Raji (cell line): ENCODE measurements around the gene TARS1.

ENCODE experiments used
- POLR2A ChIP-seq: IDR thresholded peaks from 2 replicates; pipeline ENCODE4 v1.6.1; 2011; ENCODE audit warnings: low read depth, low read length, control low read depth; ENCODE audit not compliant: insufficient read depth

The TARS1 gene

DNA sequence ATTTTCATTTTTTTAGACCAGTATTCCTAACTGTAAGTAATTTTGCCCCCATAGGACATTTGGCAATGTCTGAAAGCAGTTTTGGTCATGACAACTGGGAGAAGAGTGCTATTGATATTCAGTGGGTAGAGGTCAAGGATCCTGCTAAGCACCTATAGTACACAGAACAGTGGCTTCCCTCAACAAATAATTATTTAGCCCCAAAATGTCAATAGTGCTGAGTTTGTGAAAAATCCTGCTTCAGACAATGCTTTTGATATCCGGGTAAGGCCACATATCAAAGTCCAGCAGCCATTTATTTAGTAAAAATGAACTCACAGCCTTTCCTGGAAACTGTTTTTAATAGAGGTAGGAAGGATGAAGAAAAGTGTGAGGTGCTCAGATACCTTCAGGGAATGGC, 8.1 kb upstream of the TARS1 start:
- no peak for TF ChIP-seq POLR2A

DNA sequence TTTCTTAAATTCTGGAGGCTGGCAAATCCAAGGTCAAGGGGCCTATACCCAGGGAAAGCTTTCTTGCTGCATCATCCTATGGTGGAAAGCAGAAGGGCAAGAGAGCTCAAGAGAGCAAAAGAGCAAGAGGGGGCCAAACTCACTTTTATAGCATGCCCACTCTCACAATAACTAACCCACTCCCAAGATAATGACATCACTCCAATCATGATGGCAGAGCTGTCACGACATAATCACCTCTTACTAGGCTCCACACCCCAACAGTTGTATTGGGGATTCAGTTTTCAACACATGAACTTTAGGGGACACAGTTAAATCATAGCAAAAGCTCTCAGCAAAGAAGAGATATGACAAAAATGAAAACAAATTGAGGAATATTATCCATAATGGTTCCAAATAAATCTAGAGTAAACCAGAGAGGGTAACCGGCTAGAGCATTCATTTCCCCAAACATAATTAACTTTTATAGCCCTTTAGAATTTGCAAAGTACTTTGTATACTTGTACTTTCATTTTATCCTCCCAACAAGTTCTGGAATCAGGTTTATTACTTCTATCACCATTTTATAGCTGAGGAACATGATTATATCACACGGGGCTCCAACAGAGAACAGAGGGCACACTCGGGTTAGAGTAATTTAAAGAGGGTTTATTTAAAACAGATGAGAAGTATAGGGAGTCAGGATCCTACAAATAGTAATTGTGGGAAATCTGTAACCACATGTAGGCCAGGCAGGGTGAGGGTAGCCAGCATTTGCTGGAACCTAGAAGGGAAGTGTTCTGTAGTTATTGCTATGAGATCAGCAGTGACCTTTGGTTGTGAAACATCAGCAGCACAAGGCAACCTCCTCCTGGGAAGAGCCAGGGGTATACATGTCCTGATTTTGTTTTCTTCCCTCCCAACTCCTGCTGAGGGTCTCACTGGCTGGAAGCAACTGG, 7.2 kb upstream of the TARS1 start:
- no peak for TF ChIP-seq POLR2A

DNA sequence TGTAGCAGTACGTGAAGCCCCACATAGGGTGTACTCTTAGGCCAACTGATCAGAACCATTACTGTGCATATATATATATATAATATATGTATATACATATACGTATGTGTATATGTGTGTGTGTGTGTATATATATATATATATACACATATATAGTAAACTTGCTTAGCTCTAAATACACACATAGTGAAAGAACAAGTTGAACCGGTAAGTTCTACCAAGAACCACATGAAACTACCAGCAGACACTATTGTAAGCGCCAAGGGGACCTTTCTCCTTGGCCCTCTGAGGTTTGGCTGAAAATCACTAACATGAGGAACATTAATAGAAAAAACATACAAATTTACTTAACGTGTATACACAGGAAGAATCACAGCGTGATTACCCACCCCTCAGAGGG, 1.8 kb upstream of the TARS1 start:
- no peak for TF ChIP-seq POLR2A

DNA sequence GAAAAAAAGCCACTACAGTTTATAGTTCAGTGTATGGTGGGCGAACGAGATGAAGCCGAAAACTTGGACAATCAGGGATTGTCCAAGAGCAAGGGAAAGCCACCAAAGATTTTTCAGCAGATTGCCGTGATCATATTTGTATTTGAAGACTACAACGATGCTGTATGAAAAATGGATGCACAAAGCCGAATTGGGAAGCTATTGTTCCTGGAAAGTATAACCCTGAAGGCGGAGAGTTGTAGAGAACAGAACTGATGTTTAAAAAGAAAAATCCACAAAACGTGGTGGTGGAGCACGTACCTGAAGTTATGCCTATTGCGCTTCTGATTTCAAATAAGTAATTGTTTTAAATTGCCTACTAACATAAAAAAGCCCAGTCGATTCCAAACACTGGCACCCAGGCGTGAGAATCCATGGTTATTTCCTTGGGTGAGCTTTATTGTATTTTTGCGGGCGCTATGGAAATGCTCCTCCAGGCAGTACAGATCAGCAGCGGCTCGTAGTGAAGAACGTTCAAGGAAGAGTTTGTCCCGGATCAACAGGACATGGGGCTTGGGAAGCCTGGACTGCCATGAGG, 772 bp upstream of the TARS1 start:
- no peak for TF ChIP-seq POLR2A

DNA sequence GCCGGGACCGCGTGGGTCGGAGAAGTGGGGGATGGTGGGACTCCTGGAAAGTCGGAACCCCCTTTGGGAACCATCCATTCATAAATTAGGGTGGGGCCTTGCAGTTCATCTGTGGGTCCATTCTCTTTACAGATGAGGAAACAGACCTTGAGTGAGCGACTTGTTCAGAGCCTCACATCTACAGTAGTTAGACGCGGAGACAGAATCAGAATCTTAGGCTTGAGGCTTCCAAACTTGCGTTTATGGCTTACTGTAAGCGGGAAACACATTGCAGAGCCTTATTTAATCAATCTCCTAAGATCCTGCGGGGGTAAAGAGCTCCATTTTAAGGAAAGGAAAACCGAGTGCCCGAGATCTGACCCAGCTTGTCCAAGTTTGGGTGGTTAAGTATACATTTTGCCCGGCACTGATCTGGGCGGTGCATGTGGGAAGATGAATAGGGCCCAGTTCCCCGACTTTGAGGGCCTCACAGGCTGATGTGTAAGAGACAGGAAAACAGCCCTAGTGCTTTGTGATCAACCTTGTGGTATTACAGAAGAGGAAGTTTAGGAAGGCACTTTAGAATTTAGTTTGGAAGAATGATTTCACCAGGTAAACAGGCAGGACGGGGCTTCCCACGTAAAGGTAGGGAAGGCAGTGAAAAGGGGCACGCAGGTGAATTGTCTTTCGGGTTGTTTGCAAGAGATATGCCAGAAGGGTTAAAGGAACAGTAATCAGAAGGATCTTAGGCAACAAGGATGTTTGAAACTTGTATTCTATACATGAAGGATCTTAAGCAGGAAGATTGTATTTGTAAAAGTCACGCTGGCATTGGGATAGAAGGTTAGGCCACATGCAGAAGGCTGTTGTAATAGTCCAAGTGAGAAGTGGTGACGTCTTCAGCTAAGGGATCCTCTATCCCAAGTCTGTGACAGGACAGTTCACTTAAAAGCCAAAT, 744 bp downstream of the TARS1 start:
- no peak for TF ChIP-seq POLR2A

DNA sequence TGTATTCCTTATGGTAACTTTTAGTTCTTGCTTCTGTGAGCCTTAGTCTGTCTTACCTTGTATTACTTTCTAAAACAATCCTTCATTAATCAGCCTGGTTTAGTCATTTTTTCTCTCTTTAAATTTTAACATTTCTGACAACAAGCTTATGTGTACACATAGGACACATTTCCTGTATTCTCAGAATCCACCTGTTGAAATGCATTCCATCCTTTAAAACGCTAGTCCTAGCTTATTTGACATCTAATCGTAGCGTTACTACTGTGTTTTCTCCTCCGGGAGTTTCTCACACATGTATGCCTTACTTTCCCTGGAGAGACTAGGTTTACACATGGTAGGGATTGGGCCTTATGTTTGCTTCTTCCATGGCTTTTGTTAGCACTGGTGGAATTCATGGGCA, 3.8 kb downstream of the TARS1 start:
- no peak for TF ChIP-seq POLR2A

DNA sequence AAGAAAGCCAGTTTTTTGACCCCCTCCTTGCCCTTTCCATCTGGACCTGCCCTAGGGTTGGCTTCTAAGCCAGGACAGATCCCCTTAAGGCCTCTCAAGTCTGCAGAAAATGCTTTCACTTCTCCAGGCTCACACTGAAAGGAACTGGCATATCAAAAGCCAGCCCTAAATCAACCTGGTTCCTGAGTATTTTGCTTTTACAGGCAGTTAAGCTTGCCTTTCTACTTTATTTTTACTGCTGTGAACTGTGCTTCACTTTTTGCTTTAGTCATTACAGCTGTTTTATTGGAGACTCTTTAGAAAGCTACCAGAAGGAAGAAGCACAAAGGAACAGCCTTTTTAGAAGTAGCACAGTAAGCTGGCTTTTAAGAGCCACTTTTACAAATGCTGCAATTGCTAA, 5.0 kb downstream of the TARS1 start:
- TF ChIP-seq POLR2A = no peak

DNA sequence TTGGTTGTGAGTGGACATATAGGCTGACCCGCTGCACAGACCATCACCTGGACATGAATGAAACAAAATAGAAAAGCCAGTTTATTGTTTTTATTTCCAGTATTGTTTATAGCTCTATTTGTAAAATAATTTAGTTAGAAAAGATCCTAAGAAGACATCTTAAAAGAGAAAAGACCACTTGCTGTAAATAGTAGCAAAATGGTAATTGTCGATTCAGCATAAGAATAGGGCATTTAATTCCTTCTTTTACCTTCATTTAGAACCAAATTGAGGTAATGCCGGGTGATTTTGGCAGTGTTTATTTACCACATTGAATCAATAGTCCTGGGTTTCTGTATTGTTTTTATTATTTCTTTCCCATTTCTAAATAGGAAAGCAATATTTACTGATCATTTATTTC, 7.4 kb downstream of the TARS1 start:
- TF ChIP-seq POLR2A = no peak

DNA sequence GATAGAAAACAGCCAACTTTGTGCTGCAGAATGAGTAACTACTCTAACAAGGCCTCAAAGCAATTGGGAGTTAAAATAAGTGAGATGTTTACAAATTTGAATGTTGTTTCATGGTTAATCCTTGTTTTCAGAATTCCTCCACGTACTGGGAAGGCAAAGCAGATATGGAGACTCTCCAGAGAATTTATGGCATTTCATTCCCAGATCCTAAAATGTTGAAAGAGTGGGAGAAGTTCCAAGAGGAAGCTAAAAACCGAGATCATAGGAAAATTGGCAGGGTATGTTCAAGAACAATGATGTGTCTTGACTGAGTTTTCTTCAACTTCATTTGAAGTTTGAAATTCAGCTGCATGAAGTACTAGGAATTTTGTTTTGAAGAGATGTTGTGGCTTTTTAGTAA, 16.4 kb downstream of the TARS1 start:
- no peak for TF ChIP-seq POLR2A

DNA sequence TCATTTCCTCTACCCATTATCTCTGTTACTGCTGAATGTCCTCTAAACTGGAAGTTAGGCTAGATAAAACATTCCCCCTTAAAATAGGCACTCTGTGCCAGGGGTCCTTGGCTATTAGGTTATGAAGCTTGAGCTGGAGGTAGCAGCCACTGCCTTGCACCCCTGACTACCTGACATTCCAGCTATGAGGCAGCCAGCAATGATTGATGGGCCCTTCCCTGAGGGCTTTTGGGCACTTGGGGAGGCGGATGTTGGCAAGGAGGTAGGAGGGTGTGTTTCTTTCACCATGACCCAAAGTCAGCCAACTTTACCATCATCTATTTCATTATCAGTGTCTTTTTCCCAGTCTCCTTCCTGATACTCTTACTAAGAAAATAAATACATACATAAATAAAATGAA, 17.1 kb downstream of the TARS1 start:
- TF ChIP-seq POLR2A = no peak

DNA sequence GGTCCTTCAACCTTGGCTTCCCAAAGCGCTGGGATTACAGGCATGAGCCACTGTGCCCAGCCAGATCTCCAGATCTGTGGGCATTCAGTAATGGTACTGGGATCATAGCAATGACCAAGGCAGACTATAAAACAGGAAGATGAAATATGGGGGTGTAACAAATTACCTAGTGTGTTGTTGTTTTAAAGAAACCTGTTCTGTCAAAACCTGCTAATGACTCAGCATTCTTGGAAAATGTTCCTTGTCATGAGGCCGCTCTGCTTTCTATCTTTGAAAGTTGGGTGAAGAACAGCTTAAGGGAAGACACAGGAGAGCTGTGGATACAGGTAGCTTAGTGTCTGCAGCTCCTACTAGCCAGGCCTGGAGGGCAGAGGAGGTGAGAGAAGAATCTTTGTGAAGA, 19.4 kb downstream of the TARS1 start:
- no peak for TF ChIP-seq POLR2A

DNA sequence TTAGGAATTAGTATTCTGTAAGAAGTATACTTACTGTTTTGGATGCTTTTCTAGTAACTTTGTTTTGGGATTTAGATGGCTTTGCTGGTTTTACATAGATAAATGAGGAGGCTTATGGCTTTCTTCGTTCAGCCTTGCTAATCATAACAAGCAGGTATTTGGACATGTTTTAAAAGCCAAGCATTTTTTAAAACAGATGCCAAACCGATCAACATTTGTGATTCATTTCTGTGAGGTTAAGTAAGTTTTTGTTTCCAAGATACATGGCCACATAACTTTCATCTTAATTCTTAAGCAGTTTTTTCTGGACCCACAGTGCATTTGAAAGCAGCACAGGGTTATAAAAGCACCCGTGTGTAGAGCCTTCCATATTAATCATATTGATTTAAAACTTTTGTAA, 21.7 kb downstream of the TARS1 start:
- no peak for TF ChIP-seq POLR2A

DNA sequence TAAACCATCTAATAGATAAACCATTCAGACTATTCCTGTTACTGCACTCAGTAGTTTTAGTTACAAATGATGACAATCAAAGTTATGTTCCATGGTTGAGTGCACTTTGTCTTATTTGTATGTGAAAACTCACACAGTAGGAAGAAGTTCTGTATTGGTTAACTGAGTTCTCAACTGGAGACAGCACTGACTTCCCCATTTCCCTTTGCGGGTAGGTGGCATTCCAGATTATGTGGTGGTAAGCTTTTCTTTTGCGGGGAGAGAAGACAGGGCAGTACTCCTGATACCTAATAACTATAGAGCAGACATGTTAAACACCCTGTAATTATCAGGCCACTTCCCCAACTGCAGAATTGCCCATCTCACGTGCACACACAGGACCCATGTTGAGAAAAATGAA, 24.4 kb downstream of the TARS1 start:
- TF ChIP-seq POLR2A = no peak

DNA sequence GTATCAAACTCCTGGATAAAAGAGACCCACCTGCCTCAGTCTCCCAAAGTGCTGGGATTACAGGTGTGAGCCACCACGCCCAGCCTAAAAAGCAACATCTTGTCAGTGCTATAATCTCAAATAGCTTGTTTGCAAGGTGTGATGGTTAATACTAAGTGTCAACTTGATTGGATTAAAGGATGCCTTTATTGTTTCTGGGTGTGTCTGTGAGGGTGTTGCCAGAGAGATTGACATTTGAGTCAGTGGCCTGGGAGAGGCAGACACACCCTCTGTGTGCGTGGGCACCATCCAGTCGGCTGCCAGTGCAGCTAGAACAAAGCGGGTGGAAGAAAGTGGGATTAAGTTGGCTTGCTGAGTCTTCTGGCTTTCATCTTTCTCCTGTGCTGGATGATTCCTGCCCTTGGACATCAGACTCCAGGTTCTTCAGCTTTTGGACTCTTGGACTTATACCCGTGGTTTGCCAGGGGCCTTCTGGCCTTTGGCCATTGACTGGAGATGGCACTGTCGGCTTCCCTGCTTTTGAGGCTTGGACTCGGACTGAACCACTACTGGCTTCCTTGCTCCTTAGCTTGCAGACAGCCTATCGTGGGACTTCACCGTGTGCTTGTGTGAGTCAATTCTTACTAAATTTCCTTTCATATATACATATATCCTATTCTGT, 28.1 kb downstream of the TARS1 start:
- no peak for TF ChIP-seq POLR2A

DNA sequence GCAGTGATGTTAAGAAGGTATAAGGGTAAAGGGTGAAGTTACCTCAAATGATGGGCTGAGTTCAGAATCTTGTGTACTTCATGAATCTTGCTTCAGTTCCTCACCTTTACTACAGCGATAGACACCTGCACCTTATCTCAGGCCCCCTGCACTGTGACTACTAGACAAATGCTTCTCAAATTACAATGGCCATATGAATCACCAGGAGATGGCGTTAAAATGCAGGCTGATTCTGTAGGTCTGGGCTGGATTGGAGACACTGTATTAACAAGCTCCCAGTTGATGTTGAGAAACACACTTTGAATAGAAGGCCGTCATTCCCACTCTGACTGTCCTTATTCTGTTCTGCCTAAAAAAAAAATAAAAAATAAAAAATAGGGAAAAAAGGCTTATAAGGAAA, 29.8 kb downstream of the TARS1 start:
- no peak for TF ChIP-seq POLR2A
